NCI-H2029 (cell line): Measurements from ENCODE around the gene IL1R2.

ENCODE experiments used
- DNase-seq: peaks from one replicate; lab custom pipeline; 2025; lab: John Stamatoyannopoulos, UW

The IL1R2 gene

GRCh38 chr2:101991721-101992145 is at the start of gene IL1R2:
Gene IL1R2 (plus strand): TSS chr2:101991960. CDS start chr2:102008576, 16,616 bp downstream.
- no peak for DNase-seq

- DNase-seq: no peak
Observed at GRCh38 chr2:101942851-101943250, 48.9 kb upstream of the IL1R2 start.

GRCh38 chr2:101946372-101947039 is 45.3 kb upstream of the IL1R2 start:
- no peak for DNase-seq

GRCh38 chr2:101947374-101947773 is 44.4 kb upstream of the IL1R2 start:
- no peak for DNase-seq

- DNase-seq: no peak
Observed at GRCh38 chr2:101948625-101949155, 43.1 kb upstream of the IL1R2 start.

- DNase-seq: no peak
Observed at GRCh38 chr2:101949304-101949703, 42.5 kb upstream of the IL1R2 start.

- DNase-seq: no peak
Observed at GRCh38 chr2:101951296-101951695, 40.5 kb upstream of the IL1R2 start.

- DNase-seq: no peak
Observed at GRCh38 chr2:101952551-101952950, 39.2 kb upstream of the IL1R2 start.

GRCh38 chr2:101956465-101957438 is 35.0 kb upstream of the IL1R2 start:
- DNase-seq: no peak

- DNase-seq: no peak
Observed at GRCh38 chr2:101958061-101958460, 33.7 kb upstream of the IL1R2 start.

- DNase-seq: no peak
Observed at GRCh38 chr2:101960819-101961337, 30.9 kb upstream of the IL1R2 start.

- no peak for DNase-seq
Observed at GRCh38 chr2:101961338-101962191, 30.2 kb upstream of the IL1R2 start.

GRCh38 chr2:101962309-101962708 is 29.5 kb upstream of the IL1R2 start:
- DNase-seq: no peak

GRCh38 chr2:101963198-101963597 is 28.6 kb upstream of the IL1R2 start:
- DNase-seq: no peak

GRCh38 chr2:101967826-101968513 is 23.8 kb upstream of the IL1R2 start:
- no peak for DNase-seq

- DNase-seq: no peak
Observed at GRCh38 chr2:101969723-101970122, 22.0 kb upstream of the IL1R2 start.

GRCh38 chr2:101970901-101971300 is 20.9 kb upstream of the IL1R2 start:
- DNase-seq: no peak

GRCh38 chr2:101971836-101972235 is 19.9 kb upstream of the IL1R2 start:
- no peak for DNase-seq

GRCh38 chr2:101972621-101973434 is 18.9 kb upstream of the IL1R2 start:
- DNase-seq: no peak

GRCh38 chr2:101974663-101975062 is 17.1 kb upstream of the IL1R2 start:
- DNase-seq: no peak
